Neuron (in vitro differentiated cells): Measurements from ENCODE around the gene RPL31.

Experiments
- H2AFZ ChIP-seq: one replicate; pipeline ENCODE4 v1.6.1; 2013; ENCODE audit warnings: low read depth, mild to moderate bottlenecking, inconsistent platforms, low read length, moderate library complexity
- H3K27me3 ChIP-seq: one replicate; pipeline ENCODE4 v1.6.1; 2013; ENCODE audit warnings: low read length; ENCODE audit not compliant: insufficient read depth
- H3K36me3 ChIP-seq: one replicate; pipeline ENCODE4 v1.6.1; 2013; ENCODE audit warnings: low read length; ENCODE audit not compliant: insufficient read depth
- H3K4me1 ChIP-seq: one replicate; pipeline ENCODE4 v1.6.1; 2013; ENCODE audit warnings: low read length; ENCODE audit not compliant: insufficient read depth
- H3K4me3 ChIP-seq: 2 replicates; pipeline ENCODE4 v1.5.1; 2013; ENCODE audit warnings: mild to moderate bottlenecking, low read length, moderate library complexity
- H3K9me3 ChIP-seq: one replicate; pipeline ENCODE4 v1.6.1; 2013; ENCODE audit warnings: low read length

RPL31 gene

DNA sequence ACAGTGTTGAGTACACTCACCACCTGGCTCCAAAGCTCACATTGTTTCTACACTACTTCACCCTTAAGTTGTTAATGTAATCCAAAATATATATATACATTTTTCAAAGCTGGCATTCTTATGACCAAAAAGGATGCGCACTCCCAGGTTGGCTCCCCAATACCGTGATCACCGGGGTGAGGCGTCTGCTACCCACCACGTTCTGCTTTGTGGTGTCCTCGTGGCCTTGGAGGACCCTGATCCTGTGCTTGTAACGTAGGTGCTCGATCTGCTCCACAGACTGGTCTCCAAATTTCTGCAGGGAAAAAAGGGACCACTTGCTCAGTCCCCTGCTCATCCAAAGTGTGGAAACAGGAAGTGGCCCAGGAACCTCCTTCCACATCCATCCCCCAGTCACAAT lies 25.8 kb downstream of the RPL31 start:
- Histone ChIP-seq H2AFZ (no peak overlapping the region), H3K4me3 (no peak overlapping the region), H3K27me3 (no peaks in the 10 kb centered on the region), H3K9me3 (no peaks in the 10 kb centered on the region), H3K36me3 (peaks cover 2% of the 10 kb centered on the region), H3K4me1 (peaks cover 11% of the 10 kb centered on the region)

DNA sequence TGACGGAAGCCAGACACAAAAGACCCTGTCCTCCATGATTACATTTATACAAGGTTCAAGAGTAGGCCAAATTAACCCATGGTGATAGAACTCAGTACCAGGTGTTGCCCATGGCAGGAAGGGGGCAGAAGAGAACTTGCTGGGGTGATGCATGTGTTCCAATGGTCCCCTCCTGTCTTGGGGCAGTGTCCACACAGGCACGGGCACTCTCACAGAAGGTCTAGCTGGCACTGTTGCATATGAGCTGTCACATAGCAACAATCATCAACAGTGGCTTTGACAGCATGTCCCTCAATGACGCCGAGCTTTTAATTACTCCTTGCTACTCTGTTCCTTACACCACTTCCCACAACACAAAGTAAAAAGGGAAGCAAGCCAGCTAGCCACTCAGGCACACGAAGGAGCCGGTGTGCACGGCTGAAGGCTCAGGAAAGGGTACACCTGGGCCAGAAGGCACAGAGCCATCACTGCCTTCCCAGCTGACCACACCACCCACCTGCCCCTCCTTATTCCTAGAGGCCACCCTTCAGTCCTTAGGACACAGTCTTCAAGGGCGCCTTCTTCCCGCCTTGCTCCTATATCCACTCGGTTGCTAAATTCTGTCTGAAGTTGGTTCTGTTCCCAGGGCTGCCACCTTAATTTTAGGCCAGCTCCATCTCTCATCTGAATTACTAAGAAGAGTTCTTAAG lies 28.9 kb downstream of the RPL31 start:
- Histone ChIP-seq H3K4me3 (no peak overlapping the region), H3K4me1 (peaks cover 5% of the 10 kb centered on the region), H3K9me3 (no peaks in the 10 kb centered on the region), H3K36me3 (no peaks in the 10 kb centered on the region), H3K27me3 (no peaks in the 10 kb centered on the region), H2AFZ (no peak overlapping the region)

DNA sequence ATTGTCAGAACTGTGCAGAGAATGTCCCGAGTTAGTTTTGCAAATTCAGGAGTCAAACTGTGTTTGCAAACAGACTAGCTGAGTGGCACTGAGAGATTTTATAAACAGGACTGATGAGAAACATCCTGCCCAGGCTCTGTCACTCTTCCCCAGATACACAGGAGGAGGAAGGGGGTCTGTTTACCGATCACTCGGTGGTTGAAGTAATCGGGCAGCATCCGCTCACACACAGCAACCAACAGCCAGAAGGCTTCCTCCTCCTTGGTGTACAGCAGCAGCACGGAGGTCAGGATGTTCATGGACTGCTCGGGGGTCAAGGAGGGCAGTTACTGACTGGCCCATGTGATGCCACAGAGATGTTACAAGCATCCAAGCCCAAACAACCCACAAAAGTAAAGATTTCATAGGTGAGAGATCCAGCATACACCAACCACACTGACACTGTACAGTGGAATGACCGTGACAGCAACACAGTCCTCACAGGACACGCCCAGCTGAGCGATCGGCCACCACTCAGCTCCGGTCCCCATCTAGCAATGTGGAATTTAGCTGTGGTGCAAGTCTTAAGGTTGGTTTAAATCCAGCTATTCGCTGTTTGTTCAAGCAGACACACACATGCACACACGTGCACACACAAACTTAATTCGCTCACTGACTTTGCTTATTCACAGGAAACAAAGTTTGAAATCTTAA lies 30.1 kb downstream of the RPL31 start:
- no peak overlapping the region for H3K4me3 ChIP-seq
- no peaks in the 10 kb centered on the region for H3K4me1 ChIP-seq
- H3K27me3 ChIP-seq, result no peaks in the 10 kb centered on the region
- no peak overlapping the region for H2AFZ ChIP-seq
- H3K36me3 ChIP-seq, result no peaks in the 10 kb centered on the region
- H3K9me3 ChIP-seq, result no peaks in the 10 kb centered on the region

DNA sequence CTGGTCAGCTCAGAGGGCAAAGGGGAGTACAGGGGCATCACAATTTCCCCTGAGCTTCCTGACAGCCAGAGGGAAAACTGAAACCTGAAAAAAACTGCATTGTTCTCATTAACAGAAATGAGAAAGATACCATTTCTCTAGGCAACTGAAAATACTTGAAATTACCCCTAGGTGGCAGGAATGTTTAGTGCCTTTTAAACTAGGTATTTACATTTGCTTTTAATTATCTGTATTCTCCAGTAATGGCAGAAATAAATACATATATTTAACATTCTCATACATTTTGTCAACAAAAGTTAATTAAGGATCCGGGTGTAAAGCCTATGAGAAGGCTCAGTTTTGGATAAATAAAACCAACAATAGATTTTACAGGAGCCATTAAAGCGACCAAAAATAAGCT lies 34.5 kb downstream of the RPL31 start:
- Histone ChIP-seq H2AFZ (no peak overlapping the region), H3K36me3 (no peaks in the 10 kb centered on the region), H3K4me1 (no peaks in the 10 kb centered on the region), H3K9me3 (no peaks in the 10 kb centered on the region), H3K27me3 (no peaks in the 10 kb centered on the region), H3K4me3 (no peak overlapping the region)

DNA sequence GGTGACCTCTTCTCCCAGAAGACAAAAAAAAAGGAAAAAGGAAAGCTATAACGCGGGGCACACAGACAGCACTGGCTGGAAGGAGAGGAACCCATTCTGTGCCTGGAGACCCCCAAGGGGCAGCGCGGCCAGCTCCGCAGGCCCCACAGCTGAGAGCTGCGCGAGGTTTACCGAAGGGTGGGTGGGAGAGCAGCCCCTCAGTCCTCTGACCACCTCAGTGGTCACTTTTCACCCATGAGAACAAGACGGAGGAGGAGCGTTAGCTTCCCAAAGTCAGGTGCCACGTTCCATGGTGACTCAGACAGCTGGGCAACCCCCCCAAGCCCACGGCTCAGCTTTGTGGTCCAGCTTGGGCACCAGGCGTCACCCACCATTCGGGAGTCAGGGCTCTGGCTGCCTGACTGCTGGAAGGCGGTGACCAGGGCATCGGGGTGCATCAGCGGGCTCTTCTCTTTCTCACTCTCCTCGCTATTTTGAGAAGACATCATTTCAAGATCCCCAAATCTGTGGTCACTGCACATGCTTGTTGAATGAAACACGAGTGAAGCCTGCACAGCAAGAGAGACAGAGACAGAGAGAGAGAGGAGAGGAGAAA lies 35.2 kb downstream of the RPL31 start:
- H2AFZ ChIP-seq, result no peak overlapping the region
- H3K27me3 ChIP-seq, result no peaks in the 10 kb centered on the region
- no peaks in the 10 kb centered on the region for H3K9me3 ChIP-seq
- no peak overlapping the region for H3K4me3 ChIP-seq
- no peaks in the 10 kb centered on the region for H3K4me1 ChIP-seq
- no peaks in the 10 kb centered on the region for H3K36me3 ChIP-seq

DNA sequence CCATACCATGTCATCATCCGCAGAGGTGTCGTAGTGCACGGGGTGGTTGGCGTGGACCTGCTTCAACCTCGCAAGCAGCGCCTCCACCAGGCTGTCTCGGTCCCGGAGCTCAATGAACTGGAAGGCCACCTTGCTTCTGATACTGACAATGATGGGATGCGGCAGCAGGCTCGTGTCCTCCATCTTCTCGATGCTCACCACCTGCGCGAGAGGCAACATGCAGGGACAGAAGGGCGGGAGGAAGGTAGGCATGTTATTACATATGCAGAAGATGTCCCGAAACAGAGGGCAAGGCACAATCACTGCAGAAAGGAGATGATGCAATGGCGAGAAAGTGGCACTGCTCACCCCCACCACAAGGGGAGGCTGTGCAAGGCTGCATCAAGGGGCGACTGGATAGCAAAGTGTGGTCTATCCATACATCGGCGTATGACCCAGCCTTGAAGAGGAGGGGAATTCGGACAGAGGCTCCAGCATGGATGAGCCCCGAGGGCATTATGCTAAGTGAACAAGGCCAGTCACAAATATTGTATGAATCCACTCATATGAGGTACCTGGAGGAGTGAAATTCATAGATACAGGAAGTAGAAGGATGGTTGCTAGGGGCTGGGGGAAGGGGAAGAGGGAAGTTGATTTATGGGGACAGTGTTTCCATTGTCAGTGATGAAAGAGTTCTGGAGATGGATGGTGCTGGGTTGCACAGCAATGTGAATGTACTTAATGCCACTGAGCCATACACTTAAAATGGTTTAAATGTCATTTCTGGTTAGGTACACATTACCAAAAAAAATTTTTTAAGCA lies 36.6 kb downstream of the RPL31 start:
- H2AFZ ChIP-seq, result no peak overlapping the region
- H3K36me3 ChIP-seq, result no peaks in the 10 kb centered on the region
- H3K27me3 ChIP-seq, result no peaks in the 10 kb centered on the region
- H3K4me3 ChIP-seq, result no peak overlapping the region
- no peaks in the 10 kb centered on the region for H3K4me1 ChIP-seq
- no peaks in the 10 kb centered on the region for H3K9me3 ChIP-seq

DNA sequence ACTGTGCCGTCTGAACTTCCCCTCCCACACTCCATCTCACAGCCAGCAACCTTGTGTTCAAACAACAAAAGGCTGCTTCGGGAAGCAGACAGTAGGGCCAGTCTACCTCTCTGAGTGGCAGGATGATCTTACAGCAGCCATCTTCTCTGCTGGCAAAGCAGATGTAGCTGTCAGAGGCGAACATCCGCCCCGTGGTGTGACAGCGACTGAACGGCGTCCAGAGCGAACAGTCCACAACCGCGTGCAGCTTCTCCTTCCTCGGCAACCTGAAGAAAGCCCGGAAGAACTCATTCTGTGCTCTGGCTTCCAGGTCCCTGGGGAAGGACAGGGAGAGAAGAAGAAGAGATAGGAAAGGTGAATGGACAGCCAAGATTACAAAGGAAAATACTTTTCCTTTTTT lies 38.0 kb downstream of the RPL31 start:
- Histone ChIP-seq H3K36me3 (no peaks in the 10 kb centered on the region), H3K27me3 (no peaks in the 10 kb centered on the region), H3K4me3 (no peak overlapping the region), H2AFZ (no peak overlapping the region), H3K4me1 (no peaks in the 10 kb centered on the region), H3K9me3 (no peaks in the 10 kb centered on the region)

DNA sequence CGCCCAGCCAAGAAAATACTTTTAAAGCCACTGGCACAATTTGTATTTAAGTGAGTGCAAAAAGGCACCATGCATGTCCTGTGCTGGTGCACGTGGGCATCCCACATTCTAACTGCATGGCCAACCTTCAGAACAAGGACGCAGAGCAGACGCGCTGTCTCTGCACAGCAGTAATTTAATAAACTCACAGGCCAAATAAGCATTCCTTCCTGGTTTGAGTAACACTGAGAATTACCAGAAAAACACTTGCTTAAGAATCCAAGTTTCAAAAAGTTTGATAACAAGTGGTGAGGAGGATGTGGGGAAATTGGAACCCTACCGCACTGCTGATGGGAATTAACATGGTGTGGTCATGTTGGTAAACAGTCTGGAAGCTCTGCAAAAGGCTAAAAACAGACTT lies 38.7 kb downstream of the RPL31 start:
- Histone ChIP-seq H2AFZ (no peak overlapping the region), H3K4me3 (no peak overlapping the region), H3K36me3 (no peaks in the 10 kb centered on the region), H3K9me3 (no peaks in the 10 kb centered on the region), H3K27me3 (no peaks in the 10 kb centered on the region), H3K4me1 (no peaks in the 10 kb centered on the region)

DNA sequence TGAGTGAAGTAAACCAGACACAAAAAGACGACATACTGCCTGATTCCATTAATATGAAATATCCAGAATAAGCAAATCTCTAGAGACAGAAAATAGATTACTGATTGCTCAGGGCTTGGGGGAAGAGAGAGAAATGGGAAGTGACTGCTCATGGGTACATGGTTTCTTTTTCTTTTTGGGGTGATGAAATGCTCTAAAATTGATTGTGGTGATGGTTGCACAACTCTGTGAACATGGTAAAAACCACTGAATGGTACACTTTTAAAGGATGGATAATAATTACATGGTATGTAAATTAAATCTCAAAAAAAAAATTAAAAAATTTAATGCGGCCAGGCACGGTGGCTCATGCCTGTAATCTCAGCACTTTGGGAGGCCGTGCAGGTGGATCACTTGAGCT lies 39.3 kb downstream of the RPL31 start:
- H3K36me3 ChIP-seq, result no peaks in the 10 kb centered on the region
- H3K27me3 ChIP-seq, result no peaks in the 10 kb centered on the region

DNA sequence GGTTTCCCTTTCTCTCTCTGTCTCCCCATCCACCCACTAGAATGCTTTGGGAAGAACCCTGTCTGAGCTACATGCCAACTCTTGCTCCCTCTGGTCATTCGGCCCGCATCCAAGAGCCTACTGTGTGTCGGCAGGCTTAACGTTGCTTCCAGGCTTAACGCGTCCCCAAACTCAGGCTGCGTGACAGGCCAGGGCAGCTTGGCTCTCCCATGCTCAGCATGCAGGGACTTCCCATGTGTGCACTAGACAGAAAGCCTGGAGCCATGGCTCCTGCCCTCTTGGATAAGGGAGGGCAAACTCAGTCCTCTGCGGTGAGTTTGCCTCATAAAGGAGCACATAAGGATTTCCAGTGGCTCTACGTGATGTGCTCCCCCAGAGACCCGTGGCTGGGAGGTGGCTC lies 43.2 kb downstream of the RPL31 start:
- Histone ChIP-seq H3K36me3 (no peaks in the 10 kb centered on the region), H3K4me1 (no peaks in the 10 kb centered on the region), H3K4me3 (no peak overlapping the region), H3K9me3 (no peaks in the 10 kb centered on the region), H2AFZ (no peak overlapping the region), H3K27me3 (no peaks in the 10 kb centered on the region)

More for the DNA sequence above, 39.3 kb downstream of the RPL31 start:
- Histone ChIP-seq H3K9me3 (no peaks in the 10 kb centered on the region), H3K4me1 (no peaks in the 10 kb centered on the region), H3K4me3 (no peak overlapping the region), H2AFZ (no peak overlapping the region)

DNA sequence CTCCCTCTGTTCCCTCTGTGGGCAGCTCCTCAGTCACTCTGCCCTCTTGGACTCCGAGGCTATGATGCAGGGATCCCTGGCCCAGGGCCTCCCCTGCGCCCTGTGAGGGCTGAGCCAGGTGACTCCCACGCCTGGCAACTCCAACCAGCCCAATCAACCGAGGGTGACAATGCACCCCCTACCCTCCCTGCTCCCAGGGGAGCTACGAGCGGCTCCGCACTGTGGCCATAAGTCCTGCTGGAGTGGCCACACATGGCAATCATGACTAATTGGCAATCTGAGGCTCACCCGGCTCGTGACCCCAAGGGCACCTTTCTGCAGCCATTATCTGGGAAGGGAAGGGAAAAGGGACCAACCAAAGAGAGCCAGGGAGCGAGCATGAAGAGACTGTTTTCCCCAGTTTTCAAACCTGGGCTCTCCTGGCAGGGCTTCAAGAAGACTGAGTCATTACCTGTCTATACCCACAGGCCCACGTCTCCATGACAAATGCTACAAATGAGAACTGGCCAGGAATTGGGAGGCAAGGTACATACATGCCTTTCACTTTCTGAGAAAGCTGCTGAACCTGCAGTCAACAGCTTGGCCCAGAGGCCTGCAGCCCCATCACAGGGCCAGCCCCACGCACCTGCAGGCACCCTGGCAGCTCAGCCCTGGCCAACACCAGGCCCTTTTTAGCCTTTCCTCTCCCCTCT lies 45.1 kb downstream of the RPL31 start:
- no peaks in the 10 kb centered on the region for H3K4me1 ChIP-seq
- no peaks in the 10 kb centered on the region for H3K36me3 ChIP-seq
- H3K27me3 ChIP-seq, result no peaks in the 10 kb centered on the region
- no peak overlapping the region for H3K4me3 ChIP-seq
- no peak overlapping the region for H2AFZ ChIP-seq
- H3K9me3 ChIP-seq, result no peaks in the 10 kb centered on the region

DNA sequence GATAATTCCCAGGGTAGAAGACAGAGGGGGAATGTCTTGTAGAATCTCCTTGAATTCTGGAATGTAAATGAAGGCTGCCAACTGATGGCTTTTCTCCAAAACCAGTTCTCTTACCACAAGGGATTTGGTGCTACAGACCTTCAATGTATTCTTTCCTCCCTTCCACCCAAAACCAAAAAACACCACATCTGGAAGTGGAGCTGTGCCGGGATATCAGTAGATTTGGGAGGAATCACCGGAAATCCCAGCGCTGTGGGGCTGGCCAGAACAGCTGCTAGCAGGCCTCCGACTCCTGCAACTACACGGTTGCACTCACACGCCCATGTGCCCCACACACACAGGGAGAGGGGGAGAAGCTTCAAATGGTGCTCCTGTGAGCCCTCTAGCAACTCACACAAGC lies 45.7 kb downstream of the RPL31 start:
- H3K4me3 ChIP-seq, result no peak overlapping the region
- H3K9me3 ChIP-seq, result no peaks in the 10 kb centered on the region
- H3K4me1 ChIP-seq, result no peaks in the 10 kb centered on the region
- H3K36me3 ChIP-seq, result no peaks in the 10 kb centered on the region
- no peaks in the 10 kb centered on the region for H3K27me3 ChIP-seq
- no peak overlapping the region for H2AFZ ChIP-seq
